K562 (cell line): Measurements from ENCODE around the gene DCAF5. TPM values are rescaled to one million over a fixed set of nuclear protein-coding genes. Genes with fewer than 3 reads are reported as not detected.

Experiments
- ATAC-seq: fragments of 200-7000 bp; cut with Tn5 transposase; 3 replicates; pipeline ENCODE4 v1.9.1; 2020; ENCODE audit warnings: moderate library complexity
- BruUV-seq: library from RNA; stranded (reverse); fragments of 400-500 nt; replicated peaks from 2 replicates; lab custom pipeline; 2021; lab: Mats Ljungman, UMichigan
- CTCF ChIA-PET: fragments of 300-600 bp; formaldehyde crosslinking; extraction: SDS; loops from one replicate; lab custom pipeline; 2021; ENCODE audit warnings: low intra/inter-chr PET ratio; lab: Yijun Ruan, JAX
- POLR2A ChIA-PET: fragments of 300-600, 350-650 bp; sonication (Branson Sonifier 250); formaldehyde crosslinking; extraction: SDS; loops from one replicate; lab custom pipeline; 2021; ENCODE audit warnings: antibody characterized with exemption, inconsistent platforms; lab: Yijun Ruan, JAX
- DNase-seq, 4 experiments: peaks; one replicate each; pipeline versions ENCODE4 v3.0.0 to v3.0.0-alpha.2; 2011 to 2018; ENCODE audit warnings: low spot score in 3 of 4, mixed read lengths in 3 of 4; ENCODE audit errors: extremely low read depth in 1 of 4
- FAIRE-seq: peaks from 2 replicates; lab custom pipeline; 2011; peaks lifted over from hg19 to GRCh38; lab: Jason Lieb, UNC
- H2AFZ ChIP-seq: 2 replicates; pipeline ENCODE4 v1.6.0; 2011; ENCODE audit warnings: low read depth, low read length, control low read depth, inconsistent platforms
- H3K27ac ChIP-seq: fragments of 200-600 bp; 3 replicates; pipeline ENCODE4 v1.8.0; 2011; ENCODE audit warnings: low read depth, mild to moderate bottlenecking, control low read depth, inconsistent platforms, low read length, moderate library complexity, mixed read lengths; ENCODE audit errors: extremely low read depth
- H3K27me3 ChIP-seq, 2 experiments: fragments of 300-600 bp in 1 of 2; 2 replicates in 1 of 2; 3 replicates in 1 of 2; pipeline versions ENCODE4 v1.6.0 to v1.8.0; 2011; ENCODE audit warnings: inconsistent platforms in 2 of 2, low read length in 2 of 2, mild to moderate bottlenecking in 1 of 2, mixed read lengths in 1 of 2, moderate library complexity in 1 of 2; ENCODE audit not compliant: control insufficient read depth in 2 of 2, insufficient read depth in 2 of 2
- H3K36me3 ChIP-seq: fragments of 300-600 bp; 3 replicates; pipeline ENCODE4 v1.8.0; 2011; ENCODE audit warnings: mild to moderate bottlenecking, low read length, inconsistent platforms; ENCODE audit not compliant: control insufficient read depth, insufficient read depth
- H3K4me1 ChIP-seq, 2 experiments: fragments of 200-600 bp in 1 of 2; replicated peaks in 1 of 2; 2 replicates in 1 of 2; 3 replicates in 1 of 2; pipeline versions ENCODE4 v1.5.1 to v1.8.0; 2011; ENCODE audit warnings: inconsistent platforms in 2 of 2, low read length in 2 of 2, mild to moderate bottlenecking in 1 of 2, mixed read lengths in 1 of 2, moderate library complexity in 1 of 2; ENCODE audit not compliant: control insufficient read depth in 2 of 2, insufficient read depth in 2 of 2
- H3K4me2 ChIP-seq: 2 replicates; pipeline ENCODE4 v1.6.1; 2011; ENCODE audit warnings: low read length, control low read depth, inconsistent platforms, mixed read lengths; ENCODE audit not compliant: insufficient read depth
- H3K4me3 ChIP-seq: fragments of 200-600 bp; sonication (generic), shearing (Covaris generic); 2 replicates; pipeline ENCODE4 v1.5.1; 2016; ENCODE audit warnings: control low read depth, inconsistent platforms
- H3K79me2 ChIP-seq: fragments of 200-600 bp; 3 replicates; pipeline ENCODE4 v1.8.0; 2011; ENCODE audit warnings: low read length, inconsistent platforms; ENCODE audit not compliant: control insufficient read depth, insufficient read depth
- H3K9ac ChIP-seq, 2 experiments: 2 replicates each; pipeline versions ENCODE4 v1.6.0 to v1.6.1; 2011; ENCODE audit warnings: low read depth in 2 of 2, low read length in 2 of 2, control low read depth in 1 of 2, inconsistent platforms in 1 of 2, mild to moderate bottlenecking in 1 of 2, mixed read lengths in 1 of 2; ENCODE audit not compliant: insufficient read depth in 1 of 2
- H3K9me1 ChIP-seq: one replicate; pipeline ENCODE4 v1.6.0; 2011; ENCODE audit warnings: inconsistent platforms, mild to moderate bottlenecking, low read length, moderate library complexity; ENCODE audit not compliant: control insufficient read depth, insufficient read depth
- H3K9me3 ChIP-seq: replicated peaks from 2 replicates; pipeline ENCODE4 v1.5.1; 2011; ENCODE audit warnings: low read depth, low read length, inconsistent platforms; ENCODE audit not compliant: control insufficient read depth, insufficient read depth
- H4K20me1 ChIP-seq: replicated peaks from 2 replicates; pipeline ENCODE4 v1.6.1; 2011; ENCODE audit warnings: low read length, inconsistent platforms, mixed read lengths; ENCODE audit not compliant: control insufficient read depth, insufficient read depth
- ATF7 ChIP-seq: fragments of 450-650 bp; IDR thresholded peaks from 2 replicates; pipeline ENCODE4 v1.7.1; 2014; ENCODE audit warnings: mild to moderate bottlenecking, moderate library complexity
- FOSL1 ChIP-seq: fragments of 200-800 bp; sonication (Bioruptor generic); conservative IDR thresholded peaks from 2 replicates; pipeline ENCODE4 v1.6.1; 2016; ENCODE audit warnings: missing genetic modification characterization, missing compliant biosample characterization
- HNRNPK ChIP-seq: fragments of 200-400 bp; formaldehyde crosslinking; IDR thresholded peaks from one replicate; pipeline ENCODE4 v1.6.1; 2018; ENCODE audit warnings: mild to moderate bottlenecking, low read depth, low read length; ENCODE audit not compliant: poor library complexity, severe bottlenecking
- PRDM10 ChIP-seq: fragments of 450-650 bp; IDR thresholded peaks from 2 replicates; pipeline ENCODE4 v1.6.1; 2018; ENCODE audit not compliant: partially characterized antibody
- SNRNP70 ChIP-seq: fragments of 200-400 bp; formaldehyde crosslinking; optimal IDR thresholded peaks from 2 replicates; pipeline ENCODE3; 2017; ENCODE audit warnings: low read depth, low read length
- ZNF24 ChIP-seq: fragments of 450-650 bp; IDR thresholded peaks from 2 replicates; pipeline ENCODE4 v1.6.1; 2016
- WGBS: fragments of 100-300 bp; shearing (Covaris generic); methylation state at CpG from one replicate; pipeline ENCODE4 v1.1.6; 2016; ENCODE audit warnings: low coverage, mixed read lengths; ENCODE audit not compliant: insufficient coverage; ENCODE audit errors: missing lambda C conversion rate; 5-methylcytosine and 5-hydroxymethylcytosine counted together
- in situ Hi-C: fragments of 300-500 bp; cut with MboI; formaldehyde crosslinking; loops from 4 replicates; pipeline ENCODE4 v1.15.0; 2018; ENCODE audit warnings: inconsistent platforms, mixed read lengths
- intact Hi-C: fragments of 100-400 bp; cut with micrococcal nuclease; formaldehyde crosslinking; loops from 2 replicates; pipeline ENCODE4 v1.14.2; 2022
- polyA plus RNA-seq, 8 experiments: library from polyadenylated mRNA; depleted of rRNA in 4 of 8; stranded (reverse) in 5 of 8; unstranded in 3 of 8; fragments of >200 nt; fragmentation: Nextera tagmentation in 2 of 8; fragmentation: Illumina TruSeq in 1 of 8; extraction: Ambion mirVana in 2 of 8; extraction: Trizol in 1 of 8; gene quantifications; 2 replicates each; pipeline versions ENCODE4 v1.2.1 to v1.2.3, GENCODE V29; 2011 to 2014; ENCODE audit warnings: inconsistent platforms in 1 of 8, missing spikeins in 1 of 8
- total RNA-seq, 7 experiments: library from RNA; depleted of rRNA in 6 of 7; stranded (reverse); fragments of >200 nt in 6 of 7; fragmentation: Illumina TruSeq in 2 of 7; extraction: Trizol in 2 of 7; gene quantifications; 2 replicates each; pipeline versions ENCODE4 v1.2.1 to v1.2.3, GENCODE V29; 2011 to 2021; ENCODE audit warnings: low replicate concordance in 1 of 7

DCAF5 gene
- total and polyA plus RNA-seq, 9 of the 15 experiments (the other 6 are each of a cell fraction or from before 2014, with no cell fraction given), result 5.6 to 24.1 (median 12.7) TPM

GRCh38 chr14:69114763-69115162 lies 38.2 kb downstream of the DCAF5 start:
- in situ Hi-C loops (no loop called here), intact Hi-C loops (no loop called here)
- Histone ChIP-seq H3K4me2 (no peak overlapping the region), H3K9ac (no peak overlapping the region), H4K20me1 (no peaks in the 10 kb centered on the region), H3K27me3 (no peaks in the 10 kb centered on the region), H3K36me3 (peaks cover 49% of the 10 kb centered on the region; the same call in 2 of the 3 replicates), H3K79me2 (no peaks in the 10 kb centered on the region), H3K9me3 (no peaks in the 10 kb centered on the region), H3K4me1 (no peaks in the 10 kb centered on the region), H3K27ac (no peak overlapping the region), H3K9me1 (no peaks in the 10 kb centered on the region), H2AFZ (no peak overlapping the region), H3K4me3 (no peak overlapping the region)
- BruUV-seq, result no TSS peak
- no peak for TF ChIP-seq PRDM10
- TF ChIP-seq FOSL1 (tag), result no peak
- no peak for TF ChIP-seq HNRNPK
- TF ChIP-seq ZNF24, result no peak
- TF ChIP-seq SNRNP70, result no peak
- TF ChIP-seq ATF7, result no peak
- CTCF ChIA-PET, result no interaction called here
- POLR2A ChIA-PET, result no interaction called here
- 75% methylated on average over 2 of the region's 2 CpGs for WGBS
- no peak for DNase-seq
- ATAC-seq, result no peak
- no peak for FAIRE-seq
